IMR-90 (cell line): ENCODE measurements around the gene PHGDH.

ENCODE experiments used
- CEBPB ChIP-seq: IDR thresholded peaks from 2 replicates; pipeline ENCODE4 v1.6.1; 2012; ENCODE audit warnings: low read depth, low read length, improper control_type of control experiment
- MAFK ChIP-seq: IDR thresholded peaks from 2 replicates; pipeline ENCODE4 v1.6.1; 2012; ENCODE audit warnings: low read depth, low read length, improper control_type of control experiment
- SMC3 ChIP-seq: fragments of 150-350 bp; IDR thresholded peaks from 2 replicates; pipeline ENCODE4 v1.6.1; 2016; ENCODE audit warnings: low read depth, mild to moderate bottlenecking, antibody characterized with exemption, low read length, moderate library complexity
- TF ChIP-seq, protein P1 (sequence below): conservative IDR thresholded peaks from 2 replicates; pipeline ENCODE4 v1.5.1; 2012; ENCODE audit warnings: mild to moderate bottlenecking, low read depth, low read length, improper control_type of control experiment
- TF ChIP-seq, protein P2 (sequence below): fragments of 150-350 bp; IDR thresholded peaks from 2 replicates; pipeline ENCODE4 v1.6.1; 2017; ENCODE audit warnings: mild to moderate bottlenecking, antibody characterized with exemption, low read length, low read depth
- TF ChIP-seq, protein P3 (sequence below): fragments of 150-350 bp; IDR thresholded peaks from 2 replicates; pipeline ENCODE4 v1.6.1; 2016; ENCODE audit warnings: low read depth, mild to moderate bottlenecking, low read length, moderate library complexity, borderline replicate concordance

DNA sequence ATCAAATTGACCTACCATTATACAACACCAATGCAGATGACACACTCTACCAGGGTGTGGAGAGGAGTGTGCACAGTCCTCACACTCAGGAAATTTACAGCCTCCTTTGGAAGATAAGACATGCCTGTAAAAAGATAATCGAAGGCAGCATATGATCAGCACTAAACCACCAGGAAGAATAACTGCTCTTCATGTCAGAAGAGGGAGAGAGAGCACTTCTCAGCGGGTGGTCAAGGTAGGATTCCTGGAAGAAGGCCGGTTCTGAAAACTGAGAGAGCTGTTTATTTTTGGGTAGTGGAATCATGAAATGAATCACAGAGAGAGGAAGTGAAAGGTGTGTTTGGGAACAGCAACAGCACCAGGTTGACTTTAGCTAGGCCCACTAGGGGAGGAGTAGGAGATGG lies 49.7 kb upstream of the PHGDH start:
- TF ChIP-seq, protein P1, sequence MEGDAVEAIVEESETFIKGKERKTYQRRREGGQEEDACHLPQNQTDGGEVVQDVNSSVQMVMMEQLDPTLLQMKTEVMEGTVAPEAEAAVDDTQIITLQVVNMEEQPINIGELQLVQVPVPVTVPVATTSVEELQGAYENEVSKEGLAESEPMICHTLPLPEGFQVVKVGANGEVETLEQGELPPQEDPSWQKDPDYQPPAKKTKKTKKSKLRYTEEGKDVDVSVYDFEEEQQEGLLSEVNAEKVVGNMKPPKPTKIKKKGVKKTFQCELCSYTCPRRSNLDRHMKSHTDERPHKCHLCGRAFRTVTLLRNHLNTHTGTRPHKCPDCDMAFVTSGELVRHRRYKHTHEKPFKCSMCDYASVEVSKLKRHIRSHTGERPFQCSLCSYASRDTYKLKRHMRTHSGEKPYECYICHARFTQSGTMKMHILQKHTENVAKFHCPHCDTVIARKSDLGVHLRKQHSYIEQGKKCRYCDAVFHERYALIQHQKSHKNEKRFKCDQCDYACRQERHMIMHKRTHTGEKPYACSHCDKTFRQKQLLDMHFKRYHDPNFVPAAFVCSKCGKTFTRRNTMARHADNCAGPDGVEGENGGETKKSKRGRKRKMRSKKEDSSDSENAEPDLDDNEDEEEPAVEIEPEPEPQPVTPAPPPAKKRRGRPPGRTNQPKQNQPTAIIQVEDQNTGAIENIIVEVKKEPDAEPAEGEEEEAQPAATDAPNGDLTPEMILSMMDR, result no peak
- no peak for TF ChIP-seq CEBPB
- TF ChIP-seq MAFK, result no peak
- TF ChIP-seq, protein P2, sequence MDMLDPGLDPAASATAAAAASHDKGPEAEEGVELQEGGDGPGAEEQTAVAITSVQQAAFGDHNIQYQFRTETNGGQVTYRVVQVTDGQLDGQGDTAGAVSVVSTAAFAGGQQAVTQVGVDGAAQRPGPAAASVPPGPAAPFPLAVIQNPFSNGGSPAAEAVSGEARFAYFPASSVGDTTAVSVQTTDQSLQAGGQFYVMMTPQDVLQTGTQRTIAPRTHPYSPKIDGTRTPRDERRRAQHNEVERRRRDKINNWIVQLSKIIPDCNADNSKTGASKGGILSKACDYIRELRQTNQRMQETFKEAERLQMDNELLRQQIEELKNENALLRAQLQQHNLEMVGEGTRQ, result no peak
- no peak for TF ChIP-seq SMC3
- TF ChIP-seq, protein P3, sequence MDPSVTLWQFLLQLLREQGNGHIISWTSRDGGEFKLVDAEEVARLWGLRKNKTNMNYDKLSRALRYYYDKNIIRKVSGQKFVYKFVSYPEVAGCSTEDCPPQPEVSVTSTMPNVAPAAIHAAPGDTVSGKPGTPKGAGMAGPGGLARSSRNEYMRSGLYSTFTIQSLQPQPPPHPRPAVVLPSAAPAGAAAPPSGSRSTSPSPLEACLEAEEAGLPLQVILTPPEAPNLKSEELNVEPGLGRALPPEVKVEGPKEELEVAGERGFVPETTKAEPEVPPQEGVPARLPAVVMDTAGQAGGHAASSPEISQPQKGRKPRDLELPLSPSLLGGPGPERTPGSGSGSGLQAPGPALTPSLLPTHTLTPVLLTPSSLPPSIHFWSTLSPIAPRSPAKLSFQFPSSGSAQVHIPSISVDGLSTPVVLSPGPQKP, result no peak
